Urothelium cell line (cell line): ENCODE results near the gene SPRTN.
"Not testable (repeated sequence)": the region's sequence is repeated elsewhere in the genome, so short reads cannot be mapped to it uniquely, and the experiment has no call there.

Experiments
- DNase-seq: peaks from one replicate; pipeline ENCODE4 v3.0.0; 2011; ENCODE audit warnings: low spot score, mixed read lengths
- FAIRE-seq: peaks from 2 replicates; lab custom pipeline; 2011; peaks lifted over from hg19 to GRCh38; lab: Jason Lieb, UNC

The SPRTN gene

DNA sequence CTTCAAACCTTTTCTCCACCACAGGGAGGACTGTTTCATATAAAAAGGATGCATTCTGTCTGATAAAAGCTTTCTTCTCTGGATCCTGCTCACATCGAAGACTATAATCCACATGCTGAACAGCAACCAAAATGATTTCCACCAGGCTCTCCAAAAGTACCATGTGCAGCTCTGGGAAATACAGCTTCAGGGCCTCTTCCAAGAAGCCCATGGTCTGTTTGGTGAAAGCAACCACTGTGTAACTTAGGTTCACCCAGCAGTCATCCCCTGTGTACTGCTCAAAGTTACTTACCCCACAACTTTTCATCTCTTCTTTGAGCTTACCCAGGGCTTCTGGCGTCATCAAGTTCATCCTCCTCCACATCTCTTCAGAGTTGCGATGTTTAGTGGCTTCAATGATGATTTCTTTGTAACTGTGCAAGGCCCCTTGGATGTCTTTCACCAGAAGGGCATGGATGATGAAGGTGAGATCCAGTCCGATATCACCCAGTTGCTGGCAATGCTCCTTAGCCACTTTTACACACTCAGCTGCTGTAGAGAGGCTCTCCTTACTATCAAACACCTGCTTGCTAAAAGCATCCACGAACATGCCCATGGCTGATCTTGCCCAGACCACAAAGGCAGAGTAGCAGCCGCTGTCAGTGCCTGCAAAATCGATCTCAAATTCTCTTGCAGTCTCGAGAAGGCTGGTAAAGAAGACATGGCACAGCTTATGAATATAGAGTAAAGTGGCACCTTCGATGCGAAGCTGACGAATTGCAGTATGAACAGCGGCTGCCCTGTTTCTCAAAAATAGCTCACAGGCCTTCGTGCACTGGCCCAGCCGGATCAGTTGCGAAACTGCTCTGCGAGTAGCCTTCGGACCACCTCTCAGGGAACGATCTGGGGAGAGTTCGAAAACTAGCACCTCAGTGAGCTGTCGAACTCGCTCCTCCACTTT lies 2.2 kb upstream of the SPRTN start:
- FAIRE-seq (no peak), DNase-seq (no peak)

DNA sequence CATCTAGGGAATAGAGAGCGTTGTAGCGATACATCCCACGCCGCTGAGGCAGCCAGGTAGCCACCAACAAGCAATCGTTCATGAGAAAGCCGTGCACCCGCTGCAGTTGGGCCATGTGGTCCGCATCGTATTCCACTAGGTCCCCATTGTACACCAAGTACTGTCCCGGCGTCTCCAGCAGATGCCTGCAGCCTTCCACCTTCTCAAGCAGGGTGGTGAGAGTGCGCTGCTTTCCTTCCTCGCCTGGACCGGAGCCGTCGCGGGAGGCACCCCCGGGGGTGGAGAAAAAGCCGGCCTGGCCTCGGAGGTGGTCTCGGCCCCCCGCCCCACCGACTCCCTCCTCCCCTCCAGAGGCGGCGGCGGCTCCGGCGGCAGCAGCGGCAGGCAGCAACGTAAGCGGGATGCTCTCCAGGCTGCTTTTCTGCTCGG lies 1.0 kb upstream of the SPRTN start:
- no peak for DNase-seq
- no peak for FAIRE-seq

DNA sequence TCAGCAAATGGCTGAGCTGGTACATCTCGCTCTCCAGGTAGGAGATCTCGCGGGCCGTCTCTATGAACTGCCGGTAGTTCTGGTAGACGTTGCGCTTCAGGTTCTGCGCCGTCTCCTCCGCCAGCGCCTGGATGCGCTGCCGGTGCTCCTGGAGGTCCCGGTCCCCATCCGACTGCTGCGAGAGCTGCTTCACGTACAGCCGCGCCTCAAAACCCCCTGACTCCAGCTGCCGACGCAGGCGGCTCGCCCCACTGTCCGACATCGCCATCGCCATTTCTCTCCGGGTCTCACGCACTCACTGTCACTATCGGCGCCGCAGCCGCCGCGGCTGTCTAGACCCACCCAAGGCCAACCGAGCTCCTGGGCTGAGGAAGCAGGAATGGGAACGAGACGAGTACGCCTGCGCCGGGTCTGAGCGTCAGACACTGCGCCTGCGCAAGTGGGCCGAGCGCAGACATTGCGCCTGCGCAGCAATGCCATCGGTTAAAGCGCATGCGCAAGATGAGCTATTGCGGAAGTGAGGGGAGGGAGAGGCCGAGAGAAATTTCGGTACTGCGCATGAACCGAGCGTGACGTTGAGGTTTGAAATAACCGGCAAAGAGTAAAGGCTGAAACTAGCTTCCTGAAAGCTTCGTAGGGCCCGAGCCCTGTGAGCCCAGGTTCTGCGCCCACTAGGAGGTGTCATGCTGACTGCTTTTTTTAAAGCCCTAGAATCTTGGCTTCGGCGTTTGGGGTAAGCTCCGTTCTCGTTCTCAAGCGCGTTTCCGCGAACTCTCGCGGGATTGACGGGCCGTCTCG lies 422 bp upstream of the SPRTN start, which contains the start of gene EXOC8:
TSS of gene EXOC8 (minus strand) at position 381 of the 798 bp plus-strand sequence. CDS start at position 274, 107 bp downstream.
- FAIRE-seq (peak; percentile 91), DNase-seq (peak; percentile 97)

DNA sequence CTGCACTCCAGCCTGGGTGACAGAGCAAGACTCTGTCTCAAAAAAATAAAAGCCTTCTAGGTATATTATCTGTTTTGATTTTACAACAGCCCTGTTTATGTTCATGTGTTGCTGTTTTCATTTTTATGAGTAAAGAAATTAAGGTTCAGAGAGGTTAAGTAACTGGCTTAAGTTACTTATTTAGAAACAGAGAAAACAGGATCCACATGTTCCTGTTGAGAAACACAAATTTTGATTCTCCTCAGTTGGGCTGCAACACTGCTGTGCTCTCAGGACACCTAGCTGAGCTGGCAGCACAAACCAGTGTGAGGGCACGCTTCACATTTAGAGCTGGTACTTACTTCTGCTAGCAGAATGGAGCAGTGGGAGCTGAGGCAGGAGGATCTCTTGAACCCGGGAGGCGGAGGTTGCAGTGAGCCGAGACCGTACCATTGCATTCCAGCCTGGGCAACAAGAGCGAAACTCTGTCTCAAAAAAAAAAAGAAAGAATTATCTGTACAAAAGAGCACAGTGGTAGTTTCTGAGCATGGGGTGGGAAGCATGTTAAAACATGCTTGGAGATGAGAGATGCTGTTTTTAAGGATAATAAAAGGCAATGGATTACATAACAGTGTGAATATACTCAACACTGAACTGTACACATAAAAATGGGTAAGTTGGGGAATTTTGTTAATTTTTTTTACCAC lies 2.4 kb downstream of the SPRTN start:
- FAIRE-seq: no peak

DNA sequence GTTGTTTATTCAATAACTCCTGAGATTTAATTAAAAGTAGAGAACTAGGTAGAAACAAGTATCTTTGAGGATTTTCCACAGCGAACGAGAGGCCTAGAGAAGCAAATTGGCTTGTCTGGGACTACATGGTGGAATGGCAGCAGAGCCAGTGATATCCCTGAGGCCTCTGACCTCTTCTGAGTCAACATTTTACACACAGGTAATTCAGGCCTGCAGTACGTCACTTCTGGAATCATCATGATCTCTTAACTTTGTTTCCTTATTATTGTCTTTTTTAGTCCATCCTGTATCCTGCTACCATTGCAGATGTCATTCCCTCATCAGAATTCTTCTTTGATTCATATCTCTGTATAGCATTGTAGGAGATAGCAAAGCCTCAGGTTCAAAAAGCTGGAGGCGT lies 9.9 kb downstream of the SPRTN start:
- FAIRE-seq (no peak), DNase-seq (no peak)

More for the DNA sequence above, 2.4 kb downstream of the SPRTN start:
- no peak for DNase-seq

DNA sequence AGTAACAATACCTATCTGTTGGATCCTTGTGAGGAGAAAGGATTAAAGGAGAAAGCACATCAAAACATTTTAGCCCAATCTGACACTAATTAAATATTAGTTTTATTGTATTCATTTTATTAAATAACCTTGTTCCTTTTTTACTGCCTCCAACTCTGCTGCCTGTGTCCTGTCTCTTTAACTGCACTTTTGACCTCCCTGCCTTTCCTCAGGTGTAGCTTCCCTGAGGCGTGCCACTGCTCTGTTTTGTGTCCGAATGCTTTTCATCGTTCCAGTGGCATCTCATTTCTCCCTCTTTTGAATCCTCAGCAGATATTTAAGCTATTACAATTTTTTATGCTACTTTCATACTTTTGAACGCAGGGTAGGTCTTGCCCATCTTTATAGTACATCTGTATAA lies 10.3 kb downstream of the SPRTN start:
- FAIRE-seq: no peak
- DNase-seq: no peak

DNA sequence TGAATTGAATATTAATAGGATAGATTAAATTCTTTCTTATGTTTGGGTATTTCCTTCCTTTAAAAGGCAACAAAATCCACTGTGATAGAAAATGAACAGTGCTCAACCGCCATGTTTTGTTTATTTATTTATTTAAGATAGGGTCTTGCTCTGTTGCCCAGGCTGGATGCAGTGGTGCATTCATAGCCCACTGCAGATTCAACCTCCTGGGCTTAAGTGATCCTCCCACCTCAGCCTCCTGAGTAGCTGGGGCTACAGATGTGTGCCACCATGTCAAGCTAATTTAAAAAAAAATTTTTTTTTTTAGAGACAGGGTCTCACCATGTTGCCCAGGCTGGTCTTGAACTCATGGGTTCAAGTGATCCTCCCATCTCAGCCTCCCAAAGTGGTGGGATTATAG lies 10.8 kb downstream of the SPRTN start:
- DNase-seq, FAIRE-seq: not testable (repeated sequence)

DNA sequence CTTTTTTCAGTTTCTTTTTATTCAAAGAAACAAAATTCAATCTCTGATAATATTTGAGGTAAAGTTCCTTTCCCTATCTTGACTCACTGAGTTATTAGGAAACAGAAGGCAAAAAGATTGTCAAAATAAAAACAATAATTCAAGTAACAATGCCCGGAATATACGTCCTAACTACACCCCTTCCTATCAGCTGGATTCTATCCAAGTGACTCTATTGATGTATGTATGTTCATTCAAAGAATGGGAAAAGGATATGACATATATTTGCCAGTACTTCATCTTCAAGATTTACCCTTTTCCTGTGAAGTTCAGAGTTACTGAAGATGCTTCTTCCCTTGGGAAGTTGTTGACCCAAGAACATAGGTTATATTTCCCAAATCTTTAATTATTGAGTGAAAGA lies 13.7 kb downstream of the SPRTN start:
- FAIRE-seq: no peak

DNA sequence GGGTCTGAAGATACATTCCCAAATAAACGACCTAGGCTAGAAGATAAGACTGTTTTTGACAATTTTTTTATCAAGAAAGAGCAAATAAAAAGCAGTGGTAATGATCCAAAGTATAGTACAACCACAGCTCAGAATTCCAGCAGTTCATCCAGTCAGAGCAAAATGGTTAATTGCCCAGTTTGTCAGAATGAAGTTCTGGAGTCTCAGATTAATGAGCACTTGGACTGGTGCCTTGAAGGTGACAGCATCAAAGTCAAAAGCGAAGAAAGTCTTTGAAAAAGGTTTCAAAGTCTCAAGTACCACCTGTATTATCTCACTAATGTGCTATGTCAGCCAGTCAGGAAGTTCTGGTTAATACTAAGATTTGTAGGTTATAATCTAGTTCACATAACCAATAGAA lies 15.0 kb downstream of the SPRTN start:
- DNase-seq: no peak
- FAIRE-seq: no peak

More for the DNA sequence above, 13.7 kb downstream of the SPRTN start:
- no peak for DNase-seq

DNA sequence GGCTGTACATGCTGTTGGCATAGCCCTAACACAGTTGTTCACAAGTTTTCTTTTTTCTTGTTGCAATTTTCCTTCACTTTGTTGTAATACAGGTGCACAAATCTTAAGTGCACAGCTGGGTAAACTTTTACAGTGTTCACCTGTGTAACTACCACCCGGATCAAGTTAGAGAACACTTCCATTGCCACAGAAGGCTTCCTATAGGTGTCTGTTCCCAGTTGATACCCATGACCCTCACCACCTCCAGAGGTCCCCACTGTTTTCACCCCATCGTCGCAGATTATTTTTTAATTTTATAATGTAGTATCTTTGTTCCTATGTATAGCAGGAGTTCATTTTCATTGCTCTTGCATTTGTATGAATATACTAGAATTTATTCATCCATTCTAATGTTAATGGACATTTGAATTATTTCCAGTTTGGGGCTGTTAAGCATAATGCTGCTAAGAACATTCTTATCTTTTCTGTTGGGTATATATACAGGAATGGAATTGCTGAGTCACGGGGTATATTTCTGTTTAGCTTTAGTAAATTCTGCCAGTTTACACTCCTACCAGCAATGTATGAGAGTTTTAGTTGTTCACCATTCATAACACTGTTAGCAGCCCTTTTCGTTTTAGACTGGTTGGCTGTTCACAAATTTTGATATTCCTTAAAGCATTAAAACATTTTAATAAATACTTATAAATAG lies 16.4 kb downstream of the SPRTN start:
- FAIRE-seq: no peak
- no peak for DNase-seq

DNA sequence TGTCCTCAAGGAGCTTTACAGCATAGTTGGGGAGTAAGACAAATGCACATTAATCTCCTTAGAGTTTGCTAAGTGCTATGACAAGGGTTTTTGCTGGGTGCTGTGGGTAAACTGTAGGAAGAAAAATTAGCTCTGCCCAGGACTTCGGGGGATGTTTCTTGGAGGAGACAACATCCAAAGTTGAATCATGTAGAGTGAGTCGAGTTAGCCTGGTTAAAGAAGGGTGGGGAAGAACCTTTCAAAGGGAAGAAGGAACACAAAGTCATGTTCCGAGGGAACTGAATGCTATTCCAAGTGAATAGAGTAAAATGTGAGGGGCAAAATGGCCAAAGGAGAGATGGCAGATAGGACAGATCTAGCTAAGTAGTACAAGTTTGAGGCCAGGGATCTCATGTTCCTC lies 17.1 kb downstream of the SPRTN start:
- DNase-seq: no peak
- FAIRE-seq: no peak

DNA sequence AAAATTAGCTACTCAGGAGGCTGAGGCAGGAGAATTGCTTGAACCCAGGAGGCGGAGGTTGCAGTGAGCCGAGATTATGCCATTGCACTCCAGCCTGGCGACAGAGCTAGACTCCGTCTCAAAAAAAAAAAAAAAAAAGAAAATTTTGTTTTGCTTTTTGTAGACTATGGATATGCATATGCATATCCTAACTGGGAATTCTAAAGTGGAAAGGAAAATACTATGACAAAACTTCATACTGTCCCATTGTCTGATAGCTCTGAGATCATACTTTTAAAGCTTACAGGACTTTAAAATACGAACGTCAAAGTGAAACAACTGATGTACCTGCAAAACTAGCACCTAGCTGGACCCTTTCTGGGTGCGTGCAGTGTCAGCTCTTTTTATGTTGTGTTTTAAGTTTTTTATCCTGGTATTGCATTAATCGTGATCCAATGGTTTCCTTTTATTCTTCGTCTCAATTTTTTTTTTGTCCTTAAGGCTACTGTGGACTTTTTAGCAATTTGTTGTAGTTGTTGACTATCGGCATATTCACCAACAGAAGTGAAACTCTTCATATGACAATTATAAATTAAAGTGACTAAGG lies 19.2 kb downstream of the SPRTN start:
- no peak for FAIRE-seq
- no peak for DNase-seq

DNA sequence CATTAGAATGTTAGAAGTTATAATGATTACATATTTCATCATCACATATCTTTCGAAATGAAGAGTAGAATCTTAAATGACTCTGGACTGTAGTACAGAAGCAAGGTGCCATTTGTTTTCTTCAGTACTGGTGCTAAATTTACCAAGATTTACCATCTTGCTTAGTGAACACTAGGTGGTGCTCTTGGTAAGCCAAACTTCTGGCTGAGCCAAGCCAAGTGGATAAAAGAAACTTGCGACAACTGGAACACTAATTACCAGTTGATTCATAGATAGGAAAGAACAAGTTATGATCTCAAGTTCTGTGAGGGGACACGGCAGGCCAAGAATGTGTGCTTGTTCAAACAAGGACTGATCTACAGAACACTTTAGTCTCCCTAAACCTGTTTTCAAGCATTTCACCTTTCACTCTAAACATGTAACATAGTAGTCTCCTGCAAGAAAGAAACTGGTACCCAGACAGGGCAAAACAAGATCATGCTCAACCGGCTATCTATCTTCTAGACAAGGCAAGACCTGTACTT lies 19.8 kb downstream of the SPRTN start:
- FAIRE-seq: no peak
- DNase-seq: peak; percentile 50

DNA sequence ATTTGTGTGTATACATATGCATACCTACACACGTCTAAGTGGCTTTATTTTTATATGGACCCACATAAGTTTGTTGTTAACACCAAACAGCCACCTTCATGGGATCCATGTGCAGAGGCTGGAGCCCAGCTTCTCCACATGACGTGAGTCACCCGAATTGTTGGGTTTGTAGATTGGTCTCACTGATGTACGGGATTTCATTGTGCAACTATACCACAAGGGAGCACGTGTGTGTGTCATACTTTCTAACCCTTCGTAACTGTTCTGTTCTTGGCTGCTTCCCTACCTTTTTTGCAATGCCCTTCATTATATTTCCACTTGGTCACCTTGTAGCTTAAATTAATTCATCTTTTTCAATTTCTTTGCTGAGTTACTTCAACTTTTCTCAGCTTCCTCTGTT lies 21.0 kb downstream of the SPRTN start:
- FAIRE-seq: no peak

DNA sequence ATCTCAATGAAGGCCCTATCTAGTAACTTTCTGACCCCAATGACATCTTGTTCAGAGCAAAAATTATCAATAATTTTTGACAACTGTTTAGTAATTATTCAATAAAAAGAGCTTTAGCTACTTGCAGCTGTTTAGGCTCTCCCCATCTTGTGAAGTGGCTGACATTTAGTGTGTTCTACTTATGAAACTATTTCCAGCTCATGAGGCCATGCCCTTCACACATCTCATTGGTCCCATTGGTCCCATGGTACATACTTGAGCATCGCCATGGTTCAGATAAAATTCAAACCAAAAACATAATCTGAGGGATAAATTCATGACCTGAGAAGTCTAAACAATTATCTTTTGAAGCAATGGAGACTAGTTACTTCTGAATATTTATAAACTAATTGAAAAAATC lies 24.2 kb downstream of the SPRTN start:
- FAIRE-seq: no peak
- DNase-seq: no peak

More for the DNA sequence above, 21.0 kb downstream of the SPRTN start:
- DNase-seq: no peak

DNA sequence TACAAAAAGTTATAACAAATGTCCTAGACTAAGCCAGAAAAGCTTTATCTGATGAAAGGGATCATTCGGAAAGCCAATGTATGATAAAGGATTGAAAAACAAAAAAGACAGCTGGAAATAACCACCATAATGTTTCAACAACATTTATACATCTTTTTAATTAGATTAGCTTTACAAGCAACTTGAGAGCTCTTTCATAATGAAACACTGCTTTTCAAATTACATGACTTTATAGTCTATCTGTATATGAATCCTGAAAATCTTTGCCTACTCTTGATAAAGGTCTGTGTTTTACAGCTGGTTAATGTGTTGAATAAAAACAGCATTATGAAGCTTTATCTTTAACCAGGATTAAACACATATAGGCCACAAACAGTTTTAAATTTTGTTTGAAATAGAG lies 25.5 kb downstream of the SPRTN start:
- no peak for FAIRE-seq
- DNase-seq: no peak

DNA sequence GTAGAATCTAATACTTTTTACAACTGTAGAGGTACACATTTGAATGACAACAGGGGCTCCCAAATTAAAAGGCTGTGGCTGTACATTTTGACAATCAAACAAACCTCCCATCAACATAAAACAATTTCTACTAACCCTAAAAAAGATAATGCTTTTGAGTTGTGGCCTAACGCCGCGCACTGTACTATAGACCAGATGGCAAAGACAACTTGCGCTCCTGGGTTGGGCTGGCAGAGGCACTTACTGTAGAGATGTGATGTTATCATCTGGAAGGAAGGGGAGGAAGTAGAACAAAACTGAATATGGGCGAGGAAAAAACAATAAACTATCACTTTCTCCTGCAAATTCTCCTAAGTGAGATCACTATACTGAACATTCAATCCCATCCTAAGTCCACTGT lies 26.1 kb downstream of the SPRTN start:
- no peak for FAIRE-seq
- DNase-seq: no peak

DNA sequence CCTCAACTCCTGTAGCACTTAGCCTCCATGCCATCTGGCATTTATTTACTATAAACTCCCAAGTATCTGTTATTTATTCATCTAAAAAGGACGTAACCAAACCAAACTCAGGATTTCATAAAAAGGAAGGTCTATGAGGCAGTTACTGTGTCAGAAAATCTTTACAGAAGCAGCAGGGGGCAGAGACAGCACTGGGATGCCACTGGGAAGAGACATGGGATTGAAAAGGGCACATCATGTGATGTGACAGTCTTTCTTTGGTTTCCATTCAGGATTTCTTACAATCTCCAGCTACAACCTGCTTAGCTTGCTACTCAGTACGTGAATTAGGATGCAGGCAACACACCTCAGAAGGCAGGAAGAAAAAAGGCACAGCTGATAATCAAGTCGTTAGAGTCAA lies 31.2 kb downstream of the SPRTN start:
- FAIRE-seq (no peak), DNase-seq (no peak)

DNA sequence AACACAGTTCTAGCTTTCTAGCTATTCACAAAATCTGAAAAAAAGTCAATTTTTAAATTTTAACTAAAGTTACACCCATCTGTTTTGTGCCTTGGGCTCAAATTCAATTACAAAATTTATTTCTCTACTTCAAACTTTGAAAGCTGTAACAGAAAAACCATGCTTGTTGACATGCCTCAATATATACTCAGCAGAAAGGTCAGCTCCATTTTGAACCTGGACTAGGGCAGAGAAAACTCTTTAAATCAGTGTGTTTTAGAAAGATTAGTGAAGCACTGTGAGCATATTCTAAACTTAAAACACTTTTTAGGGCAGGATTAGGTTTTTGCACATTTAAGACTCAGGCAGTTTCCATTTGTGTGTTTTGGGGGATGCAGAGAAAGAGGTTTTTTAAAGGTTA lies 34.4 kb downstream of the SPRTN start:
- no peak for FAIRE-seq

DNA sequence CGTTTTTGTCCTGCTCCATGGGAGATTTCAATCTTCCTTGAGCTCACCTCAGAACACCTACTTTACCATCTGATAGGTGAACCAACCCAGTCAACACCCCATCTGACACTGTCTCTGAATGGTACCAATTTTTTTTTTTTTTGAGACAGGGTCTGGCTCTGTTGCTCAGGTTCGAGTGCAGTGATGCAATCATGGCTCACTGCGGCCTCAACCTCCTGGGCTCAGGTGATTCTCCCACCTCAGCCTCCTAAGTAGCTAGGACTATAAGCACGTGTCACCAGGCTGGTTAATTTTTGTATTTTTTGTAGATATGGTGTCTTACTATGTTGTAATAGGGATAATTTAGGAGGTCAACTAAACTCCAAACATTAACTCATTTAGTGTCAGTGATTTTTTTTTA lies 36.3 kb downstream of the SPRTN start:
- FAIRE-seq: no peak

More for the DNA sequence above, 34.4 kb downstream of the SPRTN start:
- DNase-seq: no peak

More for the DNA sequence above, 36.3 kb downstream of the SPRTN start:
- no peak for DNase-seq
